Right atrium auricular region (tissue), 2 donors: ENCODE measurements around the gene EMILIN1. TPM values are rescaled to one million over a fixed set of nuclear protein-coding genes. Genes with fewer than 3 reads are reported as not detected.
"Not testable (repeated sequence)": the region's sequence is repeated elsewhere in the genome, so short reads cannot be mapped to it uniquely, and the experiment has no call there.

Experiments
- DNase-seq: peaks from one replicate; pipeline ENCODE4 v3.0.0-alpha.2; 2019; ENCODE audit warnings: low spot score
- H3K27ac ChIP-seq, 2 donors: fragments of 200-600 bp; sonication (generic); 1 replicate in 1 of 2; 2 replicates in 1 of 2; pipeline ENCODE4 v1.5.1; 2016 to 2019
- H3K27me3 ChIP-seq, 2 donors: fragments of 200-600 bp; sonication (generic); one replicate each; pipeline versions ENCODE4 v1.5.1 to v1.6.0; 2017 to 2019
- H3K36me3 ChIP-seq: fragments of 200-600 bp; sonication (generic); one replicate; pipeline ENCODE4 v1.5.1; 2016
- H3K4me1 ChIP-seq, 2 donors: fragments of 200-600 bp; sonication (generic); one replicate each; pipeline versions ENCODE4 v1.5.1 to v1.6.0; 2017 to 2019
- H3K4me3 ChIP-seq, 2 donors: fragments of 200-600 bp; sonication (generic); 1 replicate in 1 of 2; 2 replicates in 1 of 2; pipeline ENCODE4 v1.5.1; 2017 to 2019; ENCODE audit warnings: mild to moderate bottlenecking in 1 of 2, moderate library complexity in 1 of 2
- H3K9me3 ChIP-seq, 2 donors: fragments of 200-600 bp; sonication (generic); one replicate each; pipeline ENCODE4 v1.5.1; 2019
- CTCF ChIP-seq, 2 donors: fragments of 200-600 bp; sonication (generic); IDR thresholded peaks; one replicate each; pipeline ENCODE4 v1.5.1; 2019; ENCODE audit warnings: antibody characterized with exemption in 2 of 2
- total RNA-seq, 2 donors: library from RNA; depleted of rRNA; stranded (reverse); fragments of >200 nt; gene quantifications; one replicate each; pipeline ENCODE4 v1.1.0, GENCODE V29; 2016

EMILIN1 gene
- total RNA-seq, 2 donors from 2014 or later = 22.3 to 36.7 TPM

- Histone ChIP-seq H3K9me3 (no peaks in the 10 kb centered on the region), H3K36me3 (no peaks in the 10 kb centered on the region), H3K4me3 (no peak overlapping the region), H3K27ac (no peak overlapping the region), H3K27me3 (no peaks in the 10 kb centered on the region), H3K4me1 (peaks cover 0 to 13% of the 10 kb centered on the region in 2 donors)
- no peak for TF ChIP-seq CTCF (IDR thresholded peaks at IDR 0.05)
- DNase-seq = no peak
Observed at GRCh38 chr2:27115519-27115918, 37.1 kb downstream of the EMILIN1 start.

GRCh38 chr2:27117995-27118524, 39.6 kb downstream of the EMILIN1 start:
- peak overlapping the region; percentile 41 to 50 for H3K4me3 ChIP-seq
- TF ChIP-seq CTCF (IDR thresholded peaks at IDR 0.05) = no peak
- no peak for DNase-seq

GRCh38 chr2:27118525-27119329, 40.3 kb downstream of the EMILIN1 start, which contains the start of gene CGREF1:
Gene CGREF1, minus strand, starts transcription at chr2:27119128. Its CDS starts 14,762 bp downstream, at chr2:27104366.
- no peaks in the 10 kb centered on the region for H3K9me3 ChIP-seq
- peak within 1 kb of the TSS; percentile 41 to 50 for H3K4me3 ChIP-seq
- no peaks in the 10 kb centered on the region for H3K27me3 ChIP-seq
- peaks cover 0 to 20% of the 10 kb centered on the region in 2 donors for H3K4me1 ChIP-seq
- TF ChIP-seq CTCF (IDR thresholded peaks at IDR 0.05) = no peak
- DNase-seq = no peak
- H3K36me3 ChIP-seq = no peaks in the 10 kb centered on the region
- H3K27ac ChIP-seq = no peak within 1 kb of the TSS

More at GRCh38 chr2:27117995-27118524, 39.6 kb downstream of the EMILIN1 start:
- Histone ChIP-seq H3K9me3 (no peaks in the 10 kb centered on the region), H3K27ac (no peak overlapping the region), H3K36me3 (no peaks in the 10 kb centered on the region), H3K4me1 (peaks cover 0 to 16% of the 10 kb centered on the region in 2 donors), H3K27me3 (no peaks in the 10 kb centered on the region)

GRCh38 chr2:27119330-27119670, 40.9 kb downstream of the EMILIN1 start:
- DNase-seq, H3K27ac ChIP-seq, H3K36me3 ChIP-seq, H3K27me3 ChIP-seq, H3K9me3 ChIP-seq: not testable (repeated sequence)
- H3K4me3 ChIP-seq = peak overlapping the region in 1 of 2 donors; percentile 50
- H3K4me1 ChIP-seq = peaks cover 0 to 25% of the 10 kb centered on the region in 2 donors

- Histone ChIP-seq H3K4me1 (peaks cover 0 to 25% of the 10 kb centered on the region in 2 donors), H3K4me3 (no peak overlapping the region), H3K27ac (no peak overlapping the region), H3K27me3 (no peaks in the 10 kb centered on the region), H3K9me3 (no peaks in the 10 kb centered on the region), H3K36me3 (no peaks in the 10 kb centered on the region)
- TF ChIP-seq CTCF (IDR thresholded peaks at IDR 0.05) = no peak
- DNase-seq = no peak
Observed at GRCh38 chr2:27121906-27122305, 43.5 kb downstream of the EMILIN1 start.

GRCh38 chr2:27122791-27123190, 44.4 kb downstream of the EMILIN1 start:
- no peak for DNase-seq
- H3K27ac ChIP-seq = peak overlapping the region; percentile 43 to 71
- H3K4me3 ChIP-seq = peak overlapping the region in 1 of 2 donors; percentile 62
- H3K4me1 ChIP-seq = peaks cover 0 to 25% of the 10 kb centered on the region in 2 donors
- H3K9me3 ChIP-seq = no peaks in the 10 kb centered on the region
- no peaks in the 10 kb centered on the region for H3K36me3 ChIP-seq
- H3K27me3 ChIP-seq = no peaks in the 10 kb centered on the region
- no peak for TF ChIP-seq CTCF (IDR thresholded peaks at IDR 0.05)
